SK-N-SH treated with all-trans-retinoic acid at 6 μM for 48 hours (cell line): ENCODE data around the gene SLC43A3.

Source experiments
- ARNTL ChIP-seq: fragments of 450-650 bp; formaldehyde crosslinking; IDR thresholded peaks from 2 replicates; pipeline ENCODE4 v1.5.0; 2020; ENCODE audit warnings: low read depth, mild to moderate bottlenecking, moderate library complexity, borderline replicate concordance
- BACH2 ChIP-seq: fragments of 250-450 bp; sonication (Bioruptor Pico); IDR thresholded peaks from 2 replicates; pipeline ENCODE4 v1.9.0; 2021; ENCODE audit warnings: mild to moderate bottlenecking, borderline replicate concordance
- ESRRG ChIP-seq: fragments of 250-450 bp; sonication (Bioruptor Pico); IDR thresholded peaks from 2 replicates; pipeline ENCODE4 v1.6.1; 2021; ENCODE audit warnings: mild to moderate bottlenecking
- ISL1 ChIP-seq: fragments of 250-450 bp; sonication (Bioruptor Pico); IDR thresholded peaks from 2 replicates; pipeline ENCODE4 v2.1.2; 2022; ENCODE audit warnings: mild to moderate bottlenecking, moderate library complexity
- RARB ChIP-seq: fragments of 250-450 bp; sonication (Bioruptor Pico); IDR thresholded peaks from 2 replicates; pipeline ENCODE4 v1.8.0; 2021; ENCODE audit warnings: mild to moderate bottlenecking, moderate library complexity
- ZFP3 ChIP-seq: fragments of 250-450 bp; sonication (Bioruptor Pico); IDR thresholded peaks from 2 replicates; pipeline ENCODE4 v1.5.0; 2020; ENCODE audit warnings: mild to moderate bottlenecking, moderate library complexity
- ZFP30 ChIP-seq: fragments of 450-650 bp; formaldehyde crosslinking; IDR thresholded peaks from 2 replicates; pipeline ENCODE4 v1.5.0; 2022; ENCODE audit warnings: mild to moderate bottlenecking, moderate library complexity
- TF ChIP-seq, protein P1 (sequence below): fragments of 250-450 bp; sonication (Bioruptor Pico); IDR thresholded peaks from 2 replicates; pipeline ENCODE4 v1.5.1; 2020; ENCODE audit warnings: low read depth, mild to moderate bottlenecking, moderate library complexity

DNA sequence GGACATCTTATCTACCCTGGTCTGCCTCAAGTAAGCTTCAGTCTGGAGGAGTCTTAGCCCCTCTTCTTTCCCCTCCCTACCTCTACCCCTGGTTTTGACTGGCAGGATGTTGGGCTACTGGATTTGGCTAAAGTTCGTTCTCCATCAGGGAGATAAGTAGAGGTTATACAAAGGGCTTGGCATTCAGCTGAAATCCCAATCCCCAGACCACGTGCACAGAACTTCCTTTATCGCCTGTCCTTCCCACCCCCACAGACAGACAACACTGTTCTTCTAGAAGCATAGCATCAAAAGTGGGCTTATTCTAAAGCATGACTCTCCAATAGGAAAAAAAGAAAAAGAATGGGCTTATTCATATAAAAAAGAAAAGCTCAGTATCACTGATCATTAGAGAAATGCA is 53.8 kb downstream of the SLC43A3 start:
- no peak for TF ChIP-seq ZFP3 (CRISPR knock-in tag)
- TF ChIP-seq, protein P1, sequence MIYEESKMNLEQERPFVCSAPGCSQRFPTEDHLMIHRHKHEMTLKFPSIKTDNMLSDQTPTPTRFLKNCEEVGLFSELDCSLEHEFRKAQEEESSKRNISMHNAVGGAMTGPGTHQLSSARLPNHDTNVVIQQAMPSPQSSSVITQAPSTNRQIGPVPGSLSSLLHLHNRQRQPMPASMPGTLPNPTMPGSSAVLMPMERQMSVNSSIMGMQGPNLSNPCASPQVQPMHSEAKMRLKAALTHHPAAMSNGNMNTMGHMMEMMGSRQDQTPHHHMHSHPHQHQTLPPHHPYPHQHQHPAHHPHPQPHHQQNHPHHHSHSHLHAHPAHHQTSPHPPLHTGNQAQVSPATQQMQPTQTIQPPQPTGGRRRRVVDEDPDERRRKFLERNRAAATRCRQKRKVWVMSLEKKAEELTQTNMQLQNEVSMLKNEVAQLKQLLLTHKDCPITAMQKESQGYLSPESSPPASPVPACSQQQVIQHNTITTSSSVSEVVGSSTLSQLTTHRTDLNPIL: no peak
- TF ChIP-seq ARNTL (CRISPR knock-in tag): no peak
- no peak for TF ChIP-seq RARB (CRISPR knock-in tag)
- TF ChIP-seq ZFP30 (CRISPR knock-in tag): no peak
- no peak for TF ChIP-seq BACH2 (CRISPR knock-in tag)
- TF ChIP-seq ISL1 (CRISPR knock-in tag): no peak
- no peak for TF ChIP-seq ESRRG
